HepG2 (cell line): ENCODE measurements around the gene TXNRD1. TPM values are rescaled to one million over a fixed set of nuclear protein-coding genes. Genes with fewer than 3 reads are reported as not detected.
A peak's percentile ranks its signal among the peaks of the same experiment; 100 is the strongest.

Experiments
- ATAC-seq: fragments of 200-7000 bp; cut with Tn5 transposase; 3 replicates; pipeline ENCODE4 v1.9.1; 2020; ENCODE audit warnings: mild to moderate bottlenecking, moderate library complexity
- BruUV-seq: library from RNA; stranded (reverse); fragments of 400-500 nt; replicated peaks from 2 replicates; lab custom pipeline; 2021; lab: Mats Ljungman, UMichigan
- CTCF ChIA-PET: fragments of 300-600 bp; formaldehyde crosslinking; extraction: SDS; loops from one replicate; lab custom pipeline; 2021; ENCODE audit warnings: low total read pairs, inconsistent platforms, low intra/inter-chr PET ratio; lab: Yijun Ruan, JAX
- POLR2A ChIA-PET: fragments of 350-600 bp; sonication (Branson Sonifier 250); formaldehyde crosslinking; loops from one replicate; lab custom pipeline; 2020; ENCODE audit warnings: antibody characterized with exemption, inconsistent platforms; lab: Yijun Ruan, JAX
- DNase-seq: peaks from one replicate; pipeline ENCODE4 v3.0.0-alpha.2; 2015; ENCODE audit warnings: low spot score
- FAIRE-seq: peaks from 3 replicates; lab custom pipeline; 2011; peaks lifted over from hg19 to GRCh38; lab: Jason Lieb, UNC
- H2AFZ ChIP-seq: one replicate; pipeline ENCODE4 v1.6.1; 2011; ENCODE audit warnings: low read length, inconsistent platforms
- H3K27ac ChIP-seq: fragments of 300-600 bp; 3 replicates; pipeline ENCODE4 v1.8.0; 2011; ENCODE audit warnings: mixed run types, mild to moderate bottlenecking, mixed read lengths, low read length, inconsistent platforms; ENCODE audit not compliant: insufficient read depth; ENCODE audit errors: extremely low read length
- H3K27me3 ChIP-seq, 2 experiments: fragments of 200-600 bp in 1 of 2; 2 replicates in 1 of 2; 3 replicates in 1 of 2; pipeline versions ENCODE4 v1.6.0 to v1.8.0; 2011; ENCODE audit warnings: low read length in 2 of 2, mild to moderate bottlenecking in 2 of 2, moderate library complexity in 2 of 2, inconsistent platforms in 1 of 2; ENCODE audit not compliant: insufficient read depth in 2 of 2, control insufficient read depth in 1 of 2
- H3K36me3 ChIP-seq, 2 experiments: fragments of 200-600 bp in 1 of 2; replicated peaks in 1 of 2; 2 replicates in 1 of 2; 3 replicates in 1 of 2; pipeline versions ENCODE4 v1.5.1 to v1.8.0; 2011; ENCODE audit warnings: low read length in 2 of 2, inconsistent platforms in 1 of 2; ENCODE audit not compliant: insufficient read depth in 2 of 2, control insufficient read depth in 1 of 2
- H3K4me1 ChIP-seq: 2 replicates; pipeline ENCODE4 v1.5.1; 2012; ENCODE audit warnings: low read length, inconsistent platforms; ENCODE audit not compliant: insufficient read depth
- H3K4me2 ChIP-seq: 2 replicates; pipeline ENCODE4 v1.6.0; 2011; ENCODE audit warnings: low read depth, low read length, inconsistent platforms
- H3K4me3 ChIP-seq, 3 experiments: fragments of 200-600 bp in 1 of 3; sonication (generic), shearing (Covaris generic) in 1 of 3; replicated peaks in 1 of 3; 2 replicates each; pipeline ENCODE4 v1.5.1; 2011 to 2016; ENCODE audit warnings: low read length in 3 of 3, inconsistent platforms in 2 of 3, low read depth in 2 of 3, mild to moderate bottlenecking in 2 of 3, control low read depth in 1 of 3, mixed read lengths in 1 of 3; ENCODE audit not compliant: insufficient read depth in 1 of 3
- H3K79me2 ChIP-seq: one replicate; pipeline ENCODE4 v1.6.1; 2011; ENCODE audit warnings: low read length, inconsistent platforms; ENCODE audit not compliant: insufficient read depth
- H3K9ac ChIP-seq: 2 replicates; pipeline ENCODE4 v1.6.0; 2011; ENCODE audit warnings: mild to moderate bottlenecking, low read depth, low read length, inconsistent platforms; ENCODE audit not compliant: insufficient read depth
- H3K9me3 ChIP-seq: 2 replicates; pipeline ENCODE4 v1.5.1; 2012; ENCODE audit warnings: mild to moderate bottlenecking, low read length
- H4K20me1 ChIP-seq: 2 replicates; pipeline ENCODE4 v1.6.0; 2011; ENCODE audit warnings: inconsistent platforms, mild to moderate bottlenecking, low read length, moderate library complexity; ENCODE audit not compliant: insufficient read depth
- CREB1 ChIP-seq, 2 experiments: fragments of 450-650 bp in 1 of 2; IDR thresholded peaks; 2 replicates each; pipeline ENCODE4 v1.6.1; 2016 to 2017; ENCODE audit warnings: control low read depth in 1 of 2, mild to moderate bottlenecking in 1 of 2, missing compliant biosample characterization in 1 of 2, missing genetic modification characterization in 1 of 2
- DNMT3B ChIP-seq: conservative IDR thresholded peaks from 2 replicates; pipeline ENCODE4 v1.6.1; 2016; ENCODE audit warnings: missing biosample characterization, control low read depth
- EEA1 ChIP-seq: sonication (generic); formaldehyde crosslinking; IDR thresholded peaks from 2 replicates; pipeline ENCODE4 v1.5.1; 2020; ENCODE audit warnings: mild to moderate bottlenecking, missing genetic modification reagents, borderline replicate concordance
- KLF16 ChIP-seq, 2 experiments: sonication (generic) in 1 of 2; formaldehyde crosslinking in 1 of 2; IDR thresholded peaks; 2 replicates each; pipeline versions ENCODE4 v1.6.1 to v1.8.0; 2016 to 2023; ENCODE audit warnings: missing genetic modification reagents in 2 of 2, missing compliant biosample characterization in 1 of 2
- PAF1 ChIP-seq: IDR thresholded peaks from 2 replicates; pipeline ENCODE4 v1.6.1; 2016; ENCODE audit warnings: missing genetic modification reagents, missing compliant biosample characterization
- RELA ChIP-seq: sonication (generic); formaldehyde crosslinking; IDR thresholded peaks from 2 replicates; pipeline ENCODE4 v1.4.0; 2020; ENCODE audit warnings: missing genetic modification reagents
- REPIN1 ChIP-seq: sonication (generic); formaldehyde crosslinking; IDR thresholded peaks from 2 replicates; pipeline ENCODE4 v1.8.0; 2022; ENCODE audit warnings: missing genetic modification reagents, low read depth, mild to moderate bottlenecking, borderline replicate concordance
- SCMH1 ChIP-seq: sonication (generic); formaldehyde crosslinking; IDR thresholded peaks from 2 replicates; pipeline ENCODE4 v1.9.0; 2021; ENCODE audit warnings: missing genetic modification reagents, mild to moderate bottlenecking, borderline replicate concordance
- ZBTB3 ChIP-seq: sonication (generic); formaldehyde crosslinking; IDR thresholded peaks from 2 replicates; pipeline ENCODE4 v1.4.0; 2020; ENCODE audit warnings: low read depth, mild to moderate bottlenecking, moderate library complexity, missing genetic modification reagents, borderline replicate concordance
- ZNF431 ChIP-seq: sonication (generic); formaldehyde crosslinking; IDR thresholded peaks from 2 replicates; pipeline ENCODE4 v1.9.0; 2022; ENCODE audit warnings: missing genetic modification reagents, low read depth, mild to moderate bottlenecking, borderline replicate concordance
- ZNF44 ChIP-seq: sonication (generic); formaldehyde crosslinking; IDR thresholded peaks from 2 replicates; pipeline ENCODE4 v1.5.1; 2020; ENCODE audit warnings: mild to moderate bottlenecking, missing genetic modification reagents
- ZNF503 ChIP-seq: sonication (generic); formaldehyde crosslinking; IDR thresholded peaks from 2 replicates; pipeline ENCODE4 v1.4.0; 2020; ENCODE audit warnings: missing genetic modification reagents
- ZNF720 ChIP-seq: sonication (generic); formaldehyde crosslinking; IDR thresholded peaks from 2 replicates; pipeline ENCODE4 v1.4.0; 2020; ENCODE audit warnings: missing genetic modification reagents
- ZNF780A ChIP-seq: sonication (generic); formaldehyde crosslinking; IDR thresholded peaks from 2 replicates; pipeline ENCODE4 v1.8.0; 2022; ENCODE audit warnings: mild to moderate bottlenecking, missing genetic modification reagents, moderate library complexity
- WGBS: methylation state at CpG from one replicate; pipeline ENCODE4 v1.1.6; 2017; ENCODE audit warnings: low lambda C conversion rate; 5-methylcytosine and 5-hydroxymethylcytosine counted together
- in situ Hi-C: cut with HindIII; loops from 2 replicates; pipeline ENCODE4 v1.10.0; 2017; ENCODE audit warnings: low pct_unique_long_range_greater_than_20kb; ENCODE audit not compliant: extremely low pct_ligation_motif_present
- intact Hi-C: fragments of 100-400 bp; cut with micrococcal nuclease; formaldehyde crosslinking; loops from one replicate; pipeline ENCODE4 v1.10.0; 2022; ENCODE audit not compliant: unreplicated experiment
- polyA plus RNA-seq, 8 experiments: library from polyadenylated mRNA; depleted of rRNA in 3 of 8; stranded (reverse) in 7 of 8; unstranded in 1 of 8; fragments of >200 nt; fragmentation: Illumina TruSeq in 4 of 8; extraction: Trizol in 4 of 8; gene quantifications; 2 replicates each; pipeline versions ENCODE4 v1.2.1 to v1.2.3, GENCODE V29; 2011 to 2016; ENCODE audit warnings: low read depth in 4 of 8, missing spikeins in 1 of 8, mixed read lengths in 1 of 8; ENCODE audit not compliant: insufficient read depth in 1 of 8
- total RNA-seq, 5 experiments: library from RNA; depleted of rRNA; stranded (reverse); fragments of >200 nt; fragmentation: Illumina TruSeq; extraction: Trizol; gene quantifications; 2 replicates each; pipeline ENCODE4 v1.2.3, GENCODE V29; 2016; ENCODE audit warnings: low read depth in 1 of 5
- TF ChIP-seq, protein P1 (sequence below): IDR thresholded peaks from 2 replicates; pipeline ENCODE4 v1.6.1; 2016; ENCODE audit warnings: low read depth

TXNRD1 gene
- total and polyA plus RNA-seq, 2 of the 13 experiments (the other 11 are each of a cell fraction or from before 2014, with no cell fraction given) = 54.0 to 190 TPM

- ChIA-PET POLR2A (no interaction called here), CTCF (no interaction called here)
- WGBS = 90% methylated on average over 1 of the region's 1 CpG
- H3K9me3 ChIP-seq = no peaks in the 10 kb centered on the region
- H2AFZ ChIP-seq = no peak overlapping the region
- no peaks in the 10 kb centered on the region for H3K36me3 ChIP-seq
- FAIRE-seq (no peak), ATAC-seq (no peak)
- no peak overlapping the region for H3K4me2 ChIP-seq
- no peak overlapping the region for H3K9ac ChIP-seq
- no TSS peak for BruUV-seq
- no peaks in the 10 kb centered on the region for H3K79me2 ChIP-seq
- TF ChIP-seq CREB1 (IDR thresholded peaks at IDR 0.05) (peak; percentile 78), CREB1 (CRISPR knock-in tag; IDR thresholded peaks at IDR 0.05) (no peak), ZNF44 (CRISPR knock-in tag) (no peak)
- TF ChIP-seq, all 625 proteins: peak for 1
- no peak for DNase-seq
- Histone ChIP-seq H4K20me1 (no peaks in the 10 kb centered on the region), H3K4me1 (no peaks in the 10 kb centered on the region), H3K27me3 (no peaks in the 10 kb centered on the region), H3K27ac (no peak overlapping the region), H3K4me3 (no peak overlapping the region)
- in situ Hi-C loops (no loop called here), intact Hi-C loops (loop anchor here (10.0 kb wide), 1 partner anchor 599 kb away; the partner anchor contains the start of gene NOPCHAP1)
Observed at GRCh38 chr12:104385510-104385909, 169.9 kb downstream of the TXNRD1 start.

GRCh38 chr12:104386461-104386860 lies 170.9 kb downstream of the TXNRD1 start:
- H4K20me1 ChIP-seq = no peaks in the 10 kb centered on the region
- H3K27ac ChIP-seq = no peak overlapping the region
- no peak overlapping the region for H3K4me3 ChIP-seq
- H3K27me3 ChIP-seq = no peaks in the 10 kb centered on the region
- DNase-seq (no peak), FAIRE-seq (no peak), ATAC-seq (no peak)
- BruUV-seq = no TSS peak
- no peak overlapping the region for H3K4me2 ChIP-seq
- intact Hi-C loops = loop anchor here (10.0 kb wide), 1 partner anchor 598 kb away; the partner anchor contains the start of gene NOPCHAP1
- H2AFZ ChIP-seq = no peak overlapping the region
- H3K9ac ChIP-seq = no peak overlapping the region
- no peaks in the 10 kb centered on the region for H3K36me3 ChIP-seq
- ChIA-PET POLR2A (no interaction called here), CTCF (no interaction called here)
- no peaks in the 10 kb centered on the region for H3K79me2 ChIP-seq
- no peaks in the 10 kb centered on the region for H3K4me1 ChIP-seq
- no peaks in the 10 kb centered on the region for H3K9me3 ChIP-seq
- in situ Hi-C loops = no loop called here
- WGBS = 60% methylated on average over 3 of the region's 3 CpGs
- TF ChIP-seq ZNF780A (CRISPR knock-in tag) (no peak), REPIN1 (CRISPR knock-in tag) (no peak), PAF1 (CRISPR knock-in tag) (no peak), EEA1 (CRISPR knock-in tag) (no peak), ZNF431 (no peak), ZBTB3 (CRISPR knock-in tag) (no peak), RELA (CRISPR knock-in tag) (no peak), ZNF720 (no peak), SCMH1 (no peak), ZNF503 (no peak), DNMT3B (CRISPR knock-in tag) (no peak), KLF16 (CRISPR knock-in tag; IDR thresholded peaks at IDR 0.05) (no peak)
- TF ChIP-seq, protein P1, sequence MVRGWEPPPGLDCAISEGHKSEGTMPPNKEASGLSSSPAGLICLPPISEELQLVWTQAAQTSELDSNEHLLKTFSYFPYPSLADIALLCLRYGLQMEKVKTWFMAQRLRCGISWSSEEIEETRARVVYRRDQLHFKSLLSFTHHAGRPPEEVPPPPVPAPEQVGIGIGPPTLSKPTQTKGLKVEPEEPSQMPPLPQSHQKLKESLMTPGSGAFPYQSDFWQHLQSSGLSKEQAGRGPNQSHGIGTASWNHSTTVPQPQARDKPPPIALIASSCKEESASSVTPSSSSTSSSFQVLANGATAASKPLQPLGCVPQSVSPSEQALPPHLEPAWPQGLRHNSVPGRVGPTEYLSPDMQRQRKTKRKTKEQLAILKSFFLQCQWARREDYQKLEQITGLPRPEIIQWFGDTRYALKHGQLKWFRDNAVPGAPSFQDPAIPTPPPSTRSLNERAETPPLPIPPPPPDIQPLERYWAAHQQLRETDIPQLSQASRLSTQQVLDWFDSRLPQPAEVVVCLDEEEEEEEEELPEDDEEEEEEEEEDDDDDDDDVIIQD (CRISPR knock-in tag) = no peak
